ENCODE measurements around the gene DPP10.

Gene DPP10

DNA sequence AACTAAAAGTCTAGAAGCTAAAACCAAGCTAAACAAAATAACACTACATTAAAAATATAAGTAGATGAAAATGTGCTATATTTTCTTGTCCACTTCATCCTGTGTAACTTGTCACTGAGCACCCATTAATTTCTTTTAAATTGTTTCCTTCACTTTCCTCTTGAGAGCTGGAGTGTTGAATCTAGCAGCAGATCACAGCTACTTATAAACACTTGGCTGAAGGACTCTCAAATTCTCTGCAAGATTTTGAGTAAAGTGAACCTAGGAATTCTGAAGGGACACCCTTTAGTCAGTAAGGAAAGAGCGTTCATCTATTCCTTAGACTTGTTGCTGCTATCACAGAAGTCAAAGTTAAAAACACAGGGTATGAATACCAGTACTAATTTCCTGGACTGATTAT is 1163.9 kb downstream of the DPP10 start:
- DNase-seq = no peak

DNA sequence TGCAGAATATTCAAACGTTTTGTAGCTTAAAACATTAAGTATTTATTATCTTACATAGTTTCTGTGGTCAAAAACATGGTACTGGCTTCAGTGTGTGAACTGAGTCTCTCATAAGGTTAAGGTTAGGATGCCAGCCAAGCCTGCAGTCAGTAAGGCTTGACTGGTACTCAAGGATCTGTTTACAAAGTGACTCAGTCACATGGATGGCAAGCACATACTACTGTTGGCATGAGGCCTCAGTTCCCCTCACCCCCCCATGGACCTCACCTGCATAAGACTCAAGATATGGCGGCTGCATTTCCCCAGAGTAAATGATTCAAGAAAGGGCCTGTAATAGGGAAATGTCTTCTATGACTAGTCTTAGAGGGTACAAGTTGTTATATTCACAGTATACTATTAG is 1167.5 kb downstream of the DPP10 start:
- DNase-seq = peak; percentile 81

DNA sequence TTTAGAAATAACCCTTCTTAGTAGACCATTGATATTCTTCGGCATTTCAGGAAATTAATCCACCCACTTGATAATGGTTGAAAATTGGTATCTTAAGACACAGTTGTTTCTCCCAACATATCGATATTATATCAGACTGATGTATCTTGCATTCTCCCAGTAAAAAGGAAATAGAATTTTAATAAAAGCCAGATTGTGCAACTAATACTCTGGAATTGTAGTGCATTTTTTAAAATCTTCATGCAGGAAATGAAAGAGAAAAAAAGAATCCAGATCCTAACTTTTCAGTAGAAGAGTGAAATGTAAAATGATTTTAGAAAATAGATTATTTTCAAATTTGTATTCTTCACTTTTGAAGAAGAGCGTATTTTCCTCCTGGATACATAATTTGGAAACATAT is 1168.4 kb downstream of the DPP10 start:
- DNase-seq = no peak

DNA sequence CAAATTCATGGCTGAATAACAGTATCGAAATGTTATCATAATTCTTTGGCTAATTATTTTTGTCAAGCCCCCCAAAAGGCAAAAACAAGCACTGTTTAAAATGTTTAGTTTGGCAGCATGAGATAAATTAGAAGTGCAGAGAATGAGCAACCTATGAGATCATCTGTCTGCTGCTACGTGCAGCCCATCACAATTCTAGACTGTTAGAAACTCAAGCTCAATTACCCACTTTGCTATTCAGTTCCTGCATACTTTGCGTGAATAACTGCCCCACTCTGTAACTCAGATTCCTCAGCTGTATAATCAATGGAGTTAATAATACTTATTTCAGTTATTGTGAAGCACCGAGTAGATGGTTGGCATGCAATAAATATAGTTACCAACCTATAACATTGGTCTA is 1181.9 kb downstream of the DPP10 start:
- no peak for DNase-seq

DNA sequence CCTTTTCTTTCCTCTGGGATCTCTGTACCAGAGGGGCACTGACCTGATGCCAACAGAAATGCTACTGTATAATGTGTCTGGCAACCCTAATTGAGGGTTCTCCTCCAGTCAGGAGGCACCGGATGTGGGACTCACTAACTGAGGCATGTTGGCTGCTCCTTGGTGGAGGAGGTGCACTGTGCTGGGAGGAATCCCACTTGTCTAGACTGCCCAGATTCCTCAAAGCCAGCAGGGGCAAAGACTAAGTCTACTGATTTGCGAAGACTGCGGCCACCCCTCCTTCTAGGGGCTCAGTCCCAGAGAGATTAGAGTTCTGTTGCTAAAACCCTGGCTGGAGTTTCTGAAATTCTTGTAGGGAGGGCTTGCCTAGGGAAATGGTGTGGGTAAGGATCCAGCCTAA is 1192.1 kb downstream of the DPP10 start:
- DNase-seq = no peak

DNA sequence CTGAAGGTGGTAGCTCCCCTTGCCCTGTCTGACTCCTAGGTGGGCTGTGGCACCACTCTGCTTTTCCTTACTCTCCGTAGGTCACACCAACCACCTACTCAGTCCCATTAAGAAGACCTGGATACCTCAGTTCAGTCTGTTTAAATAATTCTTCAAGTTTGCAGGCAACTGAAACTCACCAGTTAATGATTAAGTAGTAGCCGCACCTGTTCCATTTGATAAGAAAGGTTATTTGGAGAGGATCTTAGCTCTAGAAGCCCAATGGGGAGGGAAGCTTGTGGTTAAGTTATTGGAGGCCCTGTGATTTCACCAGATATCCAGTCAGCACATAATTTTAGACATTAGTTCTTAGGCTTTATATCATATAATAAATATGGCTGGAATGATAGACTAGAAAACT is 1193.0 kb downstream of the DPP10 start:
- no peak for DNase-seq

DNA sequence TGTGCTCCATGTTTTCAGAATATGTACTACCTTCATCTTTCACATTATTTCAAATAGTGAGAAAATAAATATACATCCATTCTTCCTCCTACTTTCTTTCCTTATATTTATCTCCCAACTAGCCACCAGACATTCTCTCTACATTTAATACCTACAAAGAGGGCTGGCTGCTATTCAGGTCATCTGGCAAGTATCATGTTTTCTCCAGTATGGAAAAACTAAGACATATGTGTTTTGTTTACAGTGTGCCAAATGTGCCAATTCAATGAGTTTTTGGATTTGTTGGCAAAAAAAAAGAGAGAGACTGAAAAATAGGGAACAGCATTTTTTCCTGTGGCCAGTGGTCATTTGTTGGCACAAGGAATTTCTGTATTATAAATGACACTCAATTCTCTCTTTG is 1207.3 kb downstream of the DPP10 start:
- no peak for DNase-seq

DNA sequence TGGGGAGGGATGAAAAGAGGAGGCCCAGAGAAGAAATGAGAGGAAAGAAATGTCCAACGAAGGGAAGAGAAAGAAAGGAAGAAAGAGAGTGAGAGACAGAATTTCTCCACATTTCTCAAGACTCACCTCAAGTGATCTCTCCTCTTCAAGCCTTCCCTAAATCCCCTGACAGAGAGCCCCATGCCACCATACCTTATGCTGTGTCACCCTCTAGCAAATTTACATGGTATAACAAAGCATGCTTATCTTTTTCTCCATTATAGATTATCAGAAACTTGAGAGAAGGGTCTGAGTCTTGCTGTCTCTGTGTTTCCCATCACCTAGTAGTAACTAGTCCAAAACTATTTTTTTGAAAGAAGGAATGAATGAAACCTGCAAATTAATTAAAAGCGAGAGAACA is 1208.4 kb downstream of the DPP10 start:
- DNase-seq = no peak

DNA sequence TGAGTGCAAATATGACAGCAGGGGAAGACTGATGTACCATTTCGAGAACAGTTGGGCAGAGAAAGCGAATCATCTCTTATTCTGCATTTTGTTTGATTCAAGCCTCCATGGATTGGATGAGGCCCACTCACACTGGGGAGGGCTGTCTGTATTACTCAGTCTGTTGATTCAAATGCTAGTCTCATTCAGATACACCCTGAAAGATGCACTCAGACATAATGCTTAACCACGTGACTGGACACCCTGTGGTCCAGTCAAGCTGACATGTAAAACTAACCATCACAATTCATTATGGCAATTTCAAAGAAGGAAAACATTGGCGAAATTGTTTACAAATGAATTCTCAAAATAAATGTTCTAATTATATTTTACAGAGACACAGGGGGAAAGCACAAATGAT is 1210.2 kb downstream of the DPP10 start:
- DNase-seq = no peak

DNA sequence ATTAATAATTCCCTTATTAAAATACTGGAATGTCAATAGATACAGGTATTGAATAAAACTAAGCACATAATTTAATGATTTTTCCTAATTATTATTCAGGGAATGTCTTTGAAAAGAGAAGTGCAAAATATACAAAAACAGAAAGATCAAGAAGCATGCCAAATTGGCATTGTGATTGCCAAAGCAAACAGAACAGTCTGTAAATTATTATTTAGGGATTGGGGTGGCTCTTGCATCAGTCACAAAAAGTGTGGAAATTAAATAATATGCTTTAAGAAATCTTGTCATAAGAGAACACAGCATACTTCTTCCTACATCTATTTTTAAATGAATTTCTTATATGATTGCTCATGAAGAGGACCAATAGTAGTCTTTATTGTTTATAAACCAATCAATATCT is 1211.9 kb downstream of the DPP10 start:
- no peak for DNase-seq

DNA sequence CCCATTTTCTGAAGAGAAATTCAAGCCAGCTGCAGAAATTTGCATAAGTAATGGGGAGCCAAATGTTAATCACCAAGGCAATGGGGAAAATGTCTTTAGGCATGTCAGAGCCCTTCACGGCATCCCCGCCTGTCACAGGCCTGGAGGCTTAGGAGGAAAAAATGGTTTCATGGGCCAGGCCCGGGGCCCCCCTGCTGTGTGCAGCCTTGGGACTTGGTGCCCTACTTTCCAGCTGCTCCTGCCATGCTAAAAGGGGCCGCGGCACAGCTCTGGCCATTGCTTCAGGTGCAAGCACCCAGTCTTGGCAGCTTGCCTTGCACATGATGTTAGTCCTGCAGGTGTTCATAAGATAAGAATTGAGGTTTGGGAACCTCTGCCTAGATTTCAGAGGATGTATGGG is 1235.7 kb downstream of the DPP10 start:
- no peak for DNase-seq

DNA sequence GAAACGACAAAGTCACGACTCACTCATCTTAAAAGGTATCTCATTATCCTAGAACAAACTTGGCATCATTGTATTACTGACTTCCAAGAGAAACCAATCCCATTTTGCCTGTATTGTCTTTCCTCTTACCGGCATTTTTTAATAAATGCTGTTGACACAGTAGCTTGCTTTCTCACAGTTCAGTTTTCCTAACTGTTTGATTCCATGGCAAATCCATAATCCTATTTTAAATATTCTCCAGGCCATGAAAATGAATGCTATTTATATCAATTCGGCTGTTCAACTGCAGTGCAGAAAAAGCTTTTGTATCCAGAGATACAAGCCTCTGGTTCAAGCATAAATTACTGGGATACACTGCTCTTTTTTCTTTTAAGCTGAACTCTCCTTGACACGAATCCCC is 1241.9 kb downstream of the DPP10 start:
- no peak for DNase-seq

DNA sequence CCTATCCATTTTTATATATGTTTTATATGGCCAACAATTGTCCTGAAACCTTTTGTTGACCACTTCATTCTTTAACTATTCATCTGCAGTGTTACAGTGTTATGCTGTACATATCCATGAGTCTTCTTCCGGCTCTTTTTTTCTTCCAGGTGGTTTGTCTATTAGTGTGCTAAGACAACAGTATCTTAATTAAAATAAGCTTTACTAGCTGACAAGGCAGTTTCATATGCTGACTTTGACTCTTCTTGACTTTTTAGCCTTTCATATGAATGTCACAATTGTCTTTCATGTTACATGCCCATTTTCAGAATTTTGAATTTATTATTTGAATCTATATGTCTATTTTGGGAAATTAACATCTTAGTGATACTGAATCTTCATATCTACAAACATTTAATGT is 1249.0 kb downstream of the DPP10 start:
- no peak for DNase-seq

DNA sequence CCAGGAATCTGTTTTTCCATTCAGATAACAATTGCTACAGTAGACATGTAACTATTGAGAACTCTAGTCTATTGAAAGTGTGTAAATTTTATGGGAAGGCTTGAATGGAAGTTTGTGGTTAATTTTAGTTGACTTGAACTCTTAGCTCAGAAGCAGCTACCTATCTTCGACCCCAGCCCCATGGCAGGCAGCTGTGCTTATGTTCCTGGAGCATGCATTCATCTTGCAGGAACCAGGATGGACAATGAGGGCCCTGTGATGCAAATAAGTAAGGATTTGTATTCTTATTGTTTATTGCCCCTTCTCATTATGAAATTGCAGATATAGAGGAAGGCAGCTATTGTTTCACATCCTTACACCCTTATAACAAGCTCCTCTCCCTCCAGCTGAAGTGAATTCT is 1252.2 kb downstream of the DPP10 start:
- no peak for DNase-seq

DNA sequence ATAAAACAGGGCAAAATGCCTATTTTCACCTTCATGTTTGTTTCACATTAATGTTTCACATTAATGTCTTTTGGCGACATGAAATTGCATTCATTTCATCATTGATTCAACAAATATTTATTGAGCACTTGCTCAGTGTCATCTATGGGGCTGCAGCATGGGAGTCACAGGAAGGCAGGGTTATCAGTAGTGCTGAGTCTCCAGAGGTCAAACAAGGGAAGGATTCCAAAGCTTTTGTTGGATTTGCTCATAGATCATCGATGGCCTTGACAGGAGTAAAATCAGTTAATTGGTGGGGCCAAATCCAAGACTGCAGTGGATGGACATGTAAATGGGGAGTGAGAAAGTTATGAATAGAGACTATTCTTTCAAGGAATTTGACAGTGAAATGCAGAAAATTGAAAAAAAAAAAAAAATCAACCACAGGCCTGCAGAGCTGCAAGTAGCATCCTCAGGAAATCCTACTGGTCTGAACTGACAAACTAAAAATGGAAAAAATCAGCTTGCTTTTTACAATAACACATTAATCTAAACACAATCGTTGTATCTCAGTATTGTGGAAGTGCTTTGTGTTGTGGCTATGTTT is 1290.8 kb downstream of the DPP10 start:
- DNase-seq = no peak

DNA sequence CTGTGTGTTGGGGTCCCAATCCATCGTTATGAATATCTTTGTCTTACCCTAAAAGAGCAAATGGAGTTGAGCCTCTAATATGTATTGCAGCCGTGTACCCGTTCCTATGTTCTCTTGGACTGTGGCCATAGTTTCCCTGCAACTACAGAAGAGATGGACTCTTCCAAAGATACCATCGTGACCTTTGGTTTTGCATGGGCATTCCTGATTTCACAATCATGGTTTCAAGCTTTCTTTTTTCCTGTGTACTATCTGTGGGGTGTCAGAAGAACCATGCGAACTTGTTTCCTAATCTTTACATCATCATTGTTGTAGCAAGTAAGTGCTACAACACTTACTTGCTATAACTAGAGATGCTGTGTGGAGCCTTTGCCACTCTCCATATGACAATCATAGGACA is 1295.7 kb downstream of the DPP10 start:
- DNase-seq = no peak

DNA sequence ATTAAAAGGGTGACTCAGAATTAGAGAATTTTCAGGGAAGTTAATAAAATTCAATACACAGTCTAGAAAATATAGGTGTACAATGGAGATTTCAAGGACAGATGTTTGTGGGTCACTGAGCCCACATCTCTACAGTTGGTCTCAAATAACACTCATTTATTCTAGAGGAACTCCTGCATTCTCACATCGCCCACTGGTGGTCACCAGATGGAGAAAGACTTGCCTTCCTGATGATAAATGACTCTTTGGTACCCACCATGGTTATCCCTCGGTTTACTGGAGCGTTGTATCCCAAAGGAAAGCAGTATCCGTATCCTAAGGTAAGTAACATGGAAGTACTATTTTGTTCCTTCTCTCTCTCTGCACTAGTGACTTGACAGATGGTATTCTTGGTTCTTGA is 1297.1 kb downstream of the DPP10 start:
- no peak for DNase-seq

DNA sequence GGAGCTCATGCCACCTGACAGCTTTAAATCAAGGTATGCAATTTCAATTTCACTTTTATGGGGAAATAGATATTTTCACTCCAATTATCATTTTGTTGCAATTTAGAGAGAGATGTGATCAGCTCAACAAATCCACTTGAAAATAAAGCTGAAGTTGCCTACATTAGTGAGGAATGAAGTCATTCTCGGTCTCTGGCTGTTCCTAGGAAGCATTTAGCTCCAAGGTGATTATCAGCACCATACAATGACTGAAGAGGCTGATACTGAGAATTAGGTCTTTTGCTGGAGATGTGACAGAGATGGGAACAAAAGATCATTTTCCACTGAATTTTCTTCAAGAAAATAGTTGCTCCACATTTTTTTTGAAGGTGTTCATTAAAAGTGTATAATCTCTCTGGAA is 1303.7 kb downstream of the DPP10 start:
- no peak for DNase-seq

DNA sequence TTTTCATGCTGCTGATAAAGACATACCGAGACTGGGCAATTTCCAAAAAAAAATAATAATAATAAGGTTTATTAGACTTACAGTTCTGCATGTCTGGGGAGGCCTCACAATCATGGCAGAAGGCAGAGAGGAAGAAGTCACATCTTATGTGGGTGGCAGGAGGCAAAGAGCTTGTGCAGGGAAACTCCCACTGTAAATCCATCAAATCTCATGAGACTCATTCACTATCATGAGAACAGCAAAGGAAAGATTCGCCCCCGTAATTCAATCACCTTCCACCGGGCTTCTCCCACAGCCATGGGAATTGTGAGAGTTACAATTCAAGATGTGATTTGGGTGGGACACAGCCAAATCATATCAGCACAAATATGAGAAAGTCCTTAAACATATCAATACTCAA is 1314.8 kb downstream of the DPP10 start:
- no peak for DNase-seq

DNA sequence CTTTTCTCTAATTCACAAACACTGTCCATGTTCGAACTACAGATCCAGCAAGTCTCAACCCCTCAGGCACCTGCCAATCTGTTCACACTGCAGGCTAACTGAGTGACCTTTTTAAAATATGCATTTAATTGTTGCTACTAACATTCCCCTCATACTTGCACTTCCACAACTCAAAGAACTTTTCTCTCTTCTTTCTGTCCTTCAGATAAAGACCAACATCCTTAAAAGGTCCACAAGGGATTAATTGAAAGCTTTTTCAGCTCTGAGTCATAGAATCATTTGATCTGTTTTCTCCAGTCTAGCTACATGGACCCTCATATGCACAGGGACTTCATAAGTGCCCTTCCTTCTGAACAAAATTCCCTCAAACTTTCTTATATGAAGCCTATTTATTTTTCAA is 1321.2 kb downstream of the DPP10 start:
- DNase-seq = no peak

DNA sequence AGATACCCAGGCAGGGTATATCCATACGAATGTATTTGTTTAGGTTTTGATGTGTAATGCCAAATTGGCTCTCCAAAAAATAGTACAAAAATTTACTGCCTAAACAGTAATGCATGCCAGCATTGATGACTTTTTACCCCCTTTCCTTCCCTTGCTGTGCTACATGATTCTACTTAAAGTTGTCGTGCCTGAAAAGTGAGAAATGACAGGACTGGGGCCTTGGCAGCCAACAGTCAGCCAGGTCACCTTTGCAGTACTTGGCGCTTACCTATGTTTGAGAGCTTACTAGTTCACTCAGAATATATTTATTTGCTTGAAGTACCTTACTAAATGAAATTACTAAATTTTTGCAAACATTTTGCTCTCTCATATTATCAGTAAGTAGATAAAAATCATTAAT is 1329.1 kb downstream of the DPP10 start:
- DNase-seq = no peak

DNA sequence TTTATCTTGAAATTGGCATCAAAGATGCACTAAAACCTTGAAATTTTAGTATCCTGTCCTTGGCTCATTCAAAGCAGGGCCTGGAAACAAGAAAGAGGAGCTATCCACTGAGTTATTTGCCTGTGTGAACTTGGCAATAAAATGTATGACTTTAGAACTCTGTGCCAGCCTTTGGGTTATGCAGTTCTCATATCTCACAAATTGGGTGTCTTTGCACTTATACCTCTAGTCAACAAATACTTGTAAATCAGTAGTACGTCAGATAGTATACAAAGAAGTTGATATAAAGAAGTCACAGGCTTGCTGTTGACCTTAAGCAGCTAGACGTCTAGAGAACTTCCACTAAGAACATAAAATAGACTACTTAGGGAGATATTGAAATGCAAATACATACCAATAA is 1331.9 kb downstream of the DPP10 start:
- DNase-seq = no peak

DNA sequence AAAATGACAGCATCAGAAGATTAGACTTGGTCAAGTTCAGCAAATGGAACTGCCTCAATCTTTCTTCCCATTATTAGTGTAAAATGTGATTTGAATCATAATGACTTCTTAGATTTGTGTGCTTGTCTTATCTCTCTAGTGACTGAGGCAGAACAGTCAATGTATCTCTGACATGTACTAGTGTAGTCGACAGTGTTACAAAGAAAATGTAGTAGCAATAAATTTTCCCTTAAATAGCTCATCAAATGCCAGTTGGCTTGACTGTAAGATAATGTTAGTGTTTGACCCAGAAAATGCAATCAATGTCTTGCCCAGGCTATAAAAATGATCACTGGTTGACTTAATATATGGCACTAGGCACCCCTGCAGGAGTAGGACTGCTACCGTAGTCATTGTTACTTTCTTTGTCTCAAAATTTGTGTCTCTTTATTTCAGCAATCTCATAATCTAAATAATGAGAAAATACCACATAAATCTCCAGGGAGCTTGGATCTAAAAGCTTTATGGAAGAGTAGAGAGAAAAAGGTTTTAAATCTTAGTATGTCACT is 1336.7 kb downstream of the DPP10 start:
- DNase-seq = no peak

DNA sequence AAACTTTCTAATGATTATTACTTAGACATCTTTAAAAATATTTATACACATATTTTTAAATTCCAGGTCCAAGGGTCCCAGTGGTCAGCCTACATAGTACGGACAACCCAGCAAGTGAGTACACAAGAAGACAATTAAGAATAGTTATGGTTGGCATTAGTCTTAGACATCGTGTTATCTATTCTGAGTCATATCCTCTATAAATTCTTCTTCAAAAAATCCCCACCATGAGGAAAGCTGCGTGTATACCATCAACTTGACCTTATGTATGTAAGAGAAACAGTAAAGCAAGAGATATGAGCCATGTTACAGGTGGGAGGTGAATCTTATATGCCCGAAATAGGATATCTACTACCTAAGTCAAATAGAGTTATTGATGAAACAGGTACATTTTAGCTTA is 1339.8 kb downstream of the DPP10 start:
- no peak for DNase-seq

DNA sequence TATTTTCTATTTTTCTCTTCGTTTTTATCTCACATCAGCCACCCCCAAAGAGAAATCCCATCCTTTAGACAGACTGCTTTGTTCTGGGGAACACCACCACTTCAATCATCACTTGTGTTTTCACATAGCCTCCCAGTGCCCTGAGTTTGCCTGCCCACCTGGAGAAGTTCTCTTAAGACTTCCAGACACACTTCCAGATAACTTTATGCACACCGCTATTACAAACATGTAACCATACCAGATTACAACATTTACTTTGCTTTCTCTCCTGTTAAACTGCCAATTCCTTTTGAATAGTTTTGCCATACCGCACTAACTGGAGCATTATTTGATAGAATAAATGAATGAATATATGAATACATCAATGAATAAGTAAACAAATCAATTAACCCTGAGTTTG is 1353.6 kb downstream of the DPP10 start:
- DNase-seq = no peak

DNA sequence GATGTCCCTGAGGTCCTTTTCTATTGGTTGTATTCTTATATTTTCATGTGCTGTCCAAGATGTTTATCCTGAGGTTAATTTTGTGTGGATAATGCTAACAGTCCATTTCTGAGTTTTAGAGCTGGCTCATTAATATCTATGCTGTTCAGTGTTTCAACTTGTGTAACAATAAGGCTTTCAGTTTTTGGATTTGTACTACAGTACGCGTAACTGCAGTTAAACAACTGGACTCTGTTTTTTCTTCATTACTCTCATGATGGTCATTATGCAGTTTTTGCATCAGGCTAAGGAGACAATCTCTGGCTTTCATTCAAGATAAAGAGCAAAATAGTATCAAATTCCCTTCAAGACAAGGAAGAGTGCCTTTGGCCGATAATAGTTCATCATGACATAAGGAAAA is 1364.8 kb downstream of the DPP10 start:
- no peak for DNase-seq
